ENCODE results near the gene ACTN1.

- no peak for TF ChIP-seq SUZ12 (IDR thresholded peaks at IDR 0.05; ENCODE audit: extremely low read depth, insufficient read depth, insufficient read length)
- no peak for TF ChIP-seq ZNF274 (IDR thresholded peaks at IDR 0.05; ENCODE audit: low read depth, low read length)
Observed at GRCh38 chr14:68892961-68893360, 86.1 kb downstream of the ACTN1 start.

Measured in NT2/D1 (cell line).